K562 (cell line): ENCODE data around the gene ARHGAP4. TPM values are rescaled to one million over a fixed set of nuclear protein-coding genes. Genes with fewer than 3 reads are reported as not detected.
A peak's percentile ranks its signal among the peaks of the same experiment; 100 is the strongest.

Experiments used
- ARID1B ChIP-seq: fragments of 450-650 bp; IDR thresholded peaks from 2 replicates; pipeline ENCODE4 v1.6.1; 2016; ENCODE audit warnings: antibody characterized with exemption, mild to moderate bottlenecking, inconsistent platforms
- CCAR2 ChIP-seq: fragments of 200-400 bp; formaldehyde crosslinking; IDR thresholded peaks from 2 replicates; pipeline ENCODE4 v1.6.1; 2017; ENCODE audit warnings: mild to moderate bottlenecking, low read depth, low read length
- CREM ChIP-seq: IDR thresholded peaks from 2 replicates; pipeline ENCODE4 v1.6.1; 2014; ENCODE audit warnings: antibody characterized with exemption, low read depth
- ETV1 ChIP-seq: fragments of 450-650 bp; conservative IDR thresholded peaks from 2 replicates; pipeline ENCODE4 v1.6.1; 2016; ENCODE audit warnings: missing genetic modification characterization, control low read depth, low read depth, missing compliant biosample characterization
- FOXA1 ChIP-seq: fragments of 450-650 bp; IDR thresholded peaks from 2 replicates; pipeline ENCODE4 v1.6.1; 2016; ENCODE audit warnings: mild to moderate bottlenecking, borderline replicate concordance
- SAFB2 ChIP-seq: fragments of 200-400 bp; formaldehyde crosslinking; IDR thresholded peaks from 2 replicates; pipeline ENCODE4 v1.6.1; 2018; ENCODE audit warnings: borderline replicate concordance, low read length, low read depth, moderate library complexity; ENCODE audit not compliant: severe bottlenecking
- SNIP1 ChIP-seq: fragments of 450-650 bp; IDR thresholded peaks from 2 replicates; pipeline ENCODE4 v1.7.1; 2017; ENCODE audit warnings: low read depth, mild to moderate bottlenecking
- SRSF7 ChIP-seq: fragments of 200-400 bp; formaldehyde crosslinking; optimal IDR thresholded peaks from 2 replicates; pipeline ENCODE3; 2017; ENCODE audit warnings: mild to moderate bottlenecking, low read depth, low read length
- XRCC3 ChIP-seq: fragments of 450-650 bp; IDR thresholded peaks from 2 replicates; pipeline ENCODE4 v1.6.1; 2017; ENCODE audit warnings: mild to moderate bottlenecking, moderate library complexity
- ZNF217 ChIP-seq: sonication (generic); formaldehyde crosslinking; IDR thresholded peaks from 2 replicates; pipeline ENCODE4 v1.8.0; 2022; ENCODE audit warnings: mild to moderate bottlenecking, missing genetic modification reagents
- ZNF23 ChIP-seq: fragments of 250-450 bp; sonication (Bioruptor Pico); IDR thresholded peaks from 2 replicates; pipeline ENCODE4 v1.4.0; 2020; ENCODE audit warnings: mild to moderate bottlenecking
- ZNF644 ChIP-seq: fragments of 200-800 bp; sonication (Bioruptor generic); IDR thresholded peaks from 2 replicates; pipeline ENCODE4 v1.6.1; 2016; ENCODE audit warnings: low read depth, missing genetic modification characterization, missing compliant biosample characterization
- ZNF830 ChIP-seq: fragments of 250-450 bp; sonication (Bioruptor Pico); IDR thresholded peaks from 2 replicates; pipeline ENCODE4 v1.5.0; 2021; ENCODE audit warnings: mild to moderate bottlenecking
- polyA plus RNA-seq, 8 experiments: library from polyadenylated mRNA; depleted of rRNA in 4 of 8; stranded (reverse) in 5 of 8; unstranded in 3 of 8; fragments of >200 nt; fragmentation: Nextera tagmentation in 2 of 8; fragmentation: Illumina TruSeq in 1 of 8; extraction: Ambion mirVana in 2 of 8; extraction: Trizol in 1 of 8; gene quantifications; 2 replicates each; pipeline versions ENCODE4 v1.2.1 to v1.2.3, GENCODE V29; 2011 to 2014; ENCODE audit warnings: inconsistent platforms in 1 of 8, missing spikeins in 1 of 8
- total RNA-seq, 7 experiments: library from RNA; depleted of rRNA in 6 of 7; stranded (reverse); fragments of >200 nt in 6 of 7; fragmentation: Illumina TruSeq in 2 of 7; extraction: Trizol in 2 of 7; gene quantifications; 2 replicates each; pipeline versions ENCODE4 v1.2.1 to v1.2.3, GENCODE V29; 2011 to 2021; ENCODE audit warnings: low replicate concordance in 1 of 7
- TF ChIP-seq, protein P1 (sequence below): sonication (generic); formaldehyde crosslinking; IDR thresholded peaks from 2 replicates; pipeline ENCODE4 v1.4.0; 2020; ENCODE audit warnings: mild to moderate bottlenecking, missing genetic modification reagents
- TF ChIP-seq, protein P2 (sequence below): fragments of 200-600 bp; sonication (generic); IDR thresholded peaks from one replicate; pipeline ENCODE4 v1.6.1; 2012; ENCODE audit warnings: mild to moderate bottlenecking, low read depth, low read length, inconsistent platforms

Gene ARHGAP4
- total and polyA plus RNA-seq, 9 of the 15 experiments (the other 6 are each of a cell fraction or from before 2014, with no cell fraction given): 0.30 to 81.8 (median 13.5) TPM

GRCh38 chrX:153927922-153928760, 2.1 kb upstream of the ARHGAP4 start (continued):
- TF ChIP-seq SAFB2: no peak
- TF ChIP-seq SRSF7: no peak
- TF ChIP-seq FOXA1: no peak
- TF ChIP-seq ZNF23 (CRISPR knock-in tag): no peak
- no peak for TF ChIP-seq CREM
- TF ChIP-seq ZNF644: no peak
- TF ChIP-seq ZNF830 (CRISPR knock-in tag): no peak; the same call in 1 of the 2 replicates
- no peak for TF ChIP-seq ARID1B
- no peak for TF ChIP-seq CCAR2
- TF ChIP-seq, protein P1, sequence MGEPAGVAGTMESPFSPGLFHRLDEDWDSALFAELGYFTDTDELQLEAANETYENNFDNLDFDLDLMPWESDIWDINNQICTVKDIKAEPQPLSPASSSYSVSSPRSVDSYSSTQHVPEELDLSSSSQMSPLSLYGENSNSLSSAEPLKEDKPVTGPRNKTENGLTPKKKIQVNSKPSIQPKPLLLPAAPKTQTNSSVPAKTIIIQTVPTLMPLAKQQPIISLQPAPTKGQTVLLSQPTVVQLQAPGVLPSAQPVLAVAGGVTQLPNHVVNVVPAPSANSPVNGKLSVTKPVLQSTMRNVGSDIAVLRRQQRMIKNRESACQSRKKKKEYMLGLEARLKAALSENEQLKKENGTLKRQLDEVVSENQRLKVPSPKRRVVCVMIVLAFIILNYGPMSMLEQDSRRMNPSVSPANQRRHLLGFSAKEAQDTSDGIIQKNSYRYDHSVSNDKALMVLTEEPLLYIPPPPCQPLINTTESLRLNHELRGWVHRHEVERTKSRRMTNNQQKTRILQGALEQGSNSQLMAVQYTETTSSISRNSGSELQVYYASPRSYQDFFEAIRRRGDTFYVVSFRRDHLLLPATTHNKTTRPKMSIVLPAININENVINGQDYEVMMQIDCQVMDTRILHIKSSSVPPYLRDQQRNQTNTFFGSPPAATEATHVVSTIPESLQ: 0 out of 2 replicates have a peak, but pooled peaks have one; percentile 25
- TF ChIP-seq ZNF217: no peak
- TF ChIP-seq, protein P2, sequence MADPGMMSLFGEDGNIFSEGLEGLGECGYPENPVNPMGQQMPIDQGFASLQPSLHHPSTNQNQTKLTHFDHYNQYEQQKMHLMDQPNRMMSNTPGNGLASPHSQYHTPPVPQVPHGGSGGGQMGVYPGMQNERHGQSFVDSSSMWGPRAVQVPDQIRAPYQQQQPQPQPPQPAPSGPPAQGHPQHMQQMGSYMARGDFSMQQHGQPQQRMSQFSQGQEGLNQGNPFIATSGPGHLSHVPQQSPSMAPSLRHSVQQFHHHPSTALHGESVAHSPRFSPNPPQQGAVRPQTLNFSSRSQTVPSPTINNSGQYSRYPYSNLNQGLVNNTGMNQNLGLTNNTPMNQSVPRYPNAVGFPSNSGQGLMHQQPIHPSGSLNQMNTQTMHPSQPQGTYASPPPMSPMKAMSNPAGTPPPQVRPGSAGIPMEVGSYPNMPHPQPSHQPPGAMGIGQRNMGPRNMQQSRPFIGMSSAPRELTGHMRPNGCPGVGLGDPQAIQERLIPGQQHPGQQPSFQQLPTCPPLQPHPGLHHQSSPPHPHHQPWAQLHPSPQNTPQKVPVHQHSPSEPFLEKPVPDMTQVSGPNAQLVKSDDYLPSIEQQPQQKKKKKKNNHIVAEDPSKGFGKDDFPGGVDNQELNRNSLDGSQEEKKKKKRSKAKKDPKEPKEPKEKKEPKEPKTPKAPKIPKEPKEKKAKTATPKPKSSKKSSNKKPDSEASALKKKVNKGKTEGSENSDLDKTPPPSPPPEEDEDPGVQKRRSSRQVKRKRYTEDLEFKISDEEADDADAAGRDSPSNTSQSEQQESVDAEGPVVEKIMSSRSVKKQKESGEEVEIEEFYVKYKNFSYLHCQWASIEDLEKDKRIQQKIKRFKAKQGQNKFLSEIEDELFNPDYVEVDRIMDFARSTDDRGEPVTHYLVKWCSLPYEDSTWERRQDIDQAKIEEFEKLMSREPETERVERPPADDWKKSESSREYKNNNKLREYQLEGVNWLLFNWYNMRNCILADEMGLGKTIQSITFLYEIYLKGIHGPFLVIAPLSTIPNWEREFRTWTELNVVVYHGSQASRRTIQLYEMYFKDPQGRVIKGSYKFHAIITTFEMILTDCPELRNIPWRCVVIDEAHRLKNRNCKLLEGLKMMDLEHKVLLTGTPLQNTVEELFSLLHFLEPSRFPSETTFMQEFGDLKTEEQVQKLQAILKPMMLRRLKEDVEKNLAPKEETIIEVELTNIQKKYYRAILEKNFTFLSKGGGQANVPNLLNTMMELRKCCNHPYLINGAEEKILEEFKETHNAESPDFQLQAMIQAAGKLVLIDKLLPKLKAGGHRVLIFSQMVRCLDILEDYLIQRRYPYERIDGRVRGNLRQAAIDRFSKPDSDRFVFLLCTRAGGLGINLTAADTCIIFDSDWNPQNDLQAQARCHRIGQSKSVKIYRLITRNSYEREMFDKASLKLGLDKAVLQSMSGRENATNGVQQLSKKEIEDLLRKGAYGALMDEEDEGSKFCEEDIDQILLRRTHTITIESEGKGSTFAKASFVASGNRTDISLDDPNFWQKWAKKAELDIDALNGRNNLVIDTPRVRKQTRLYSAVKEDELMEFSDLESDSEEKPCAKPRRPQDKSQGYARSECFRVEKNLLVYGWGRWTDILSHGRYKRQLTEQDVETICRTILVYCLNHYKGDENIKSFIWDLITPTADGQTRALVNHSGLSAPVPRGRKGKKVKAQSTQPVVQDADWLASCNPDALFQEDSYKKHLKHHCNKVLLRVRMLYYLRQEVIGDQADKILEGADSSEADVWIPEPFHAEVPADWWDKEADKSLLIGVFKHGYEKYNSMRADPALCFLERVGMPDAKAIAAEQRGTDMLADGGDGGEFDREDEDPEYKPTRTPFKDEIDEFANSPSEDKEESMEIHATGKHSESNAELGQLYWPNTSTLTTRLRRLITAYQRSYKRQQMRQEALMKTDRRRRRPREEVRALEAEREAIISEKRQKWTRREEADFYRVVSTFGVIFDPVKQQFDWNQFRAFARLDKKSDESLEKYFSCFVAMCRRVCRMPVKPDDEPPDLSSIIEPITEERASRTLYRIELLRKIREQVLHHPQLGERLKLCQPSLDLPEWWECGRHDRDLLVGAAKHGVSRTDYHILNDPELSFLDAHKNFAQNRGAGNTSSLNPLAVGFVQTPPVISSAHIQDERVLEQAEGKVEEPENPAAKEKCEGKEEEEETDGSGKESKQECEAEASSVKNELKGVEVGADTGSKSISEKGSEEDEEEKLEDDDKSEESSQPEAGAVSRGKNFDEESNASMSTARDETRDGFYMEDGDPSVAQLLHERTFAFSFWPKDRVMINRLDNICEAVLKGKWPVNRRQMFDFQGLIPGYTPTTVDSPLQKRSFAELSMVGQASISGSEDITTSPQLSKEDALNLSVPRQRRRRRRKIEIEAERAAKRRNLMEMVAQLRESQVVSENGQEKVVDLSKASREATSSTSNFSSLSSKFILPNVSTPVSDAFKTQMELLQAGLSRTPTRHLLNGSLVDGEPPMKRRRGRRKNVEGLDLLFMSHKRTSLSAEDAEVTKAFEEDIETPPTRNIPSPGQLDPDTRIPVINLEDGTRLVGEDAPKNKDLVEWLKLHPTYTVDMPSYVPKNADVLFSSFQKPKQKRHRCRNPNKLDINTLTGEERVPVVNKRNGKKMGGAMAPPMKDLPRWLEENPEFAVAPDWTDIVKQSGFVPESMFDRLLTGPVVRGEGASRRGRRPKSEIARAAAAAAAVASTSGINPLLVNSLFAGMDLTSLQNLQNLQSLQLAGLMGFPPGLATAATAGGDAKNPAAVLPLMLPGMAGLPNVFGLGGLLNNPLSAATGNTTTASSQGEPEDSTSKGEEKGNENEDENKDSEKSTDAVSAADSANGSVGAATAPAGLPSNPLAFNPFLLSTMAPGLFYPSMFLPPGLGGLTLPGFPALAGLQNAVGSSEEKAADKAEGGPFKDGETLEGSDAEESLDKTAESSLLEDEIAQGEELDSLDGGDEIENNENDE: peak; percentile 10
- no peak for TF ChIP-seq SNIP1
- TF ChIP-seq ETV1 (tag): peak; percentile 48; the same call in 1 of the 2 replicates
- TF ChIP-seq XRCC3: no peak
